A549 (cell line): Measurements from ENCODE around the gene SCN2B.

Source experiments
- ATOH8 ChIP-seq: fragments of 250-450 bp; sonication (Bioruptor Pico); IDR thresholded peaks from 2 replicates; pipeline ENCODE4 v1.5.0; 2020; ENCODE audit warnings: low read depth, mild to moderate bottlenecking, moderate library complexity
- CBX2 ChIP-seq: fragments of 200-600 bp; sonication (generic); IDR thresholded peaks from 2 replicates; pipeline ENCODE4 v1.6.1; 2016; ENCODE audit warnings: low read depth, mild to moderate bottlenecking, borderline replicate concordance
- CTCF ChIP-seq: fragments of >200 bp; sonication (Bioruptor Twin); formaldehyde crosslinking; IDR thresholded peaks from 3 replicates; pipeline ENCODE4 v1.5.1; 2016
- EHMT2 ChIP-seq: fragments of 200-600 bp; sonication (generic); IDR thresholded peaks from 2 replicates; pipeline ENCODE4 v1.6.1; 2016; ENCODE audit warnings: antibody characterized with exemption, low read depth, mild to moderate bottlenecking, moderate library complexity
- EP300 ChIP-seq, 2 experiments: fragments of >200 bp; sonication (Bioruptor Twin); formaldehyde crosslinking; IDR thresholded peaks; 2 replicates in 1 of 2; 3 replicates in 1 of 2; pipeline ENCODE4 v1.6.1; 2016 to 2017
- MAX ChIP-seq: IDR thresholded peaks from 2 replicates; pipeline ENCODE4 v1.6.1; 2012
- MYC ChIP-seq: IDR thresholded peaks from 2 replicates; pipeline ENCODE4 v1.6.1; 2012; ENCODE audit warnings: mild to moderate bottlenecking, inconsistent platforms, low read length, improper control_type of control experiment, borderline replicate concordance
- REST ChIP-seq: fragments of 200-600 bp; sonication (generic); IDR thresholded peaks from 2 replicates; pipeline ENCODE4 v1.6.1; 2016; ENCODE audit warnings: antibody characterized with exemption, mild to moderate bottlenecking, moderate library complexity
- RNF2 ChIP-seq: fragments of 200-600 bp; sonication (generic); IDR thresholded peaks from 2 replicates; pipeline ENCODE4 v1.6.1; 2016; ENCODE audit warnings: low read depth, mild to moderate bottlenecking, antibody characterized with exemption, moderate library complexity, borderline replicate concordance
- ZNF302 ChIP-seq: fragments of 250-450 bp; sonication (Bioruptor Pico); IDR thresholded peaks from 2 replicates; pipeline ENCODE4 v1.9.0; 2021; ENCODE audit warnings: inconsistent platforms, mild to moderate bottlenecking, moderate library complexity
- ZSCAN20 ChIP-seq: fragments of 250-450 bp; sonication (Bioruptor Pico); IDR thresholded peaks from 2 replicates; pipeline ENCODE4 v1.8.0; 2022; ENCODE audit warnings: mild to moderate bottlenecking, moderate library complexity

DNA sequence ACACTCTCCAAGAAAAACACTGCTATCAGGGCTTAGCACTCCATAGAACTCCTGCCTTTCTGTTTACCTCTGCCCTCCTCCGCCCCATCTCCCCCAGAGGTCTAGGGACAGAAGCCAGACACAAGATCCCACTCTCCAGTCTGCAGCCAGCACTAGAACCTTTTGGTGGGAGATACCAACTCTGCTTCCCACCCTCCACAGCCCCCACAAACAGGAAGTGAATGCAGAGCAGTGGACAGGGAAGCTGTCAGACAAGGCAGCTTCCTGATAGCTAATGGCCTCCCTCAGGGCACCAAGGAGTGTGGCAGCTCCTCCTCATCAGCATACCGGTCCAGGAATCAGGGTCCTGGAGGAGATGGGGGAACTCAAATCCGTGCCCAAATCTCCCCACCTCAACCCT is 28.9 kb downstream of the SCN2B start:
- TF ChIP-seq CBX2 (no peak), ZNF302 (CRISPR knock-in tag) (no peak), REST (no peak), RNF2 (no peak), CTCF (no peak), MAX (no peak), MYC (no peak), ZSCAN20 (CRISPR knock-in tag) (no peak), EP300 (IDR thresholded peaks at IDR 0.05) (no peak), EHMT2 (no peak), ATOH8 (CRISPR knock-in tag) (no peak)
